Heart right ventricle (tissue), 16 donors: ENCODE measurements around the gene PNPLA2. TPM values are rescaled to one million over a fixed set of nuclear protein-coding genes. Genes with fewer than 3 reads are reported as not detected.

ENCODE experiments used
- ATAC-seq, 8 donors: fragments of 200-7000 bp; cut with Tn5 transposase; one replicate each; pipeline ENCODE4 v1.9.1; 2020; ENCODE audit warnings: mild to moderate bottlenecking in 8 of 8, moderate library complexity in 8 of 8, moderate number of reproducible peaks in 1 of 8
- DNase-seq, 2 donors: peaks; one replicate each; pipeline ENCODE4 v3.0.0-alpha.2; 2020
- H3K27ac ChIP-seq, 10 donors: fragments of 200-600 bp; sonication (generic) in 2 of 10; one replicate each; pipeline versions ENCODE4 v1.5.0 to v1.8.0; 2020 to 2022; ENCODE audit warnings: mild to moderate bottlenecking in 3 of 10
- H3K27me3 ChIP-seq, 7 donors: fragments of 200-600 bp; one replicate each; pipeline ENCODE4 v1.8.0; 2021 to 2022; ENCODE audit warnings: mild to moderate bottlenecking in 2 of 7
- H3K36me3 ChIP-seq, 9 donors: fragments of 200-600 bp; sonication (generic) in 1 of 9; one replicate each; pipeline versions ENCODE4 v1.5.0 to v1.8.0; 2020 to 2022; ENCODE audit warnings: mild to moderate bottlenecking in 2 of 9
- H3K4me1 ChIP-seq, 9 donors: fragments of 200-600 bp; sonication (generic) in 1 of 9; one replicate each; pipeline versions ENCODE4 v1.5.0 to v1.8.0; 2020 to 2022; ENCODE audit warnings: mild to moderate bottlenecking in 4 of 9
- H3K4me3 ChIP-seq, 10 donors: fragments of 200-600 bp; sonication (generic) in 2 of 10; one replicate each; pipeline versions ENCODE4 v1.5.0 to v1.8.0; 2020 to 2022; ENCODE audit warnings: mild to moderate bottlenecking in 7 of 10, moderate library complexity in 2 of 10
- H3K9me3 ChIP-seq, 11 donors: fragments of 200-600 bp in 10 of 11; sonication (generic) in 2 of 11; one replicate each; pipeline versions ENCODE4 v1.5.0 to v1.8.0; 2013 to 2022; ENCODE audit warnings: mild to moderate bottlenecking in 2 of 11, control low read depth in 1 of 11, moderate library complexity in 1 of 11
- CTCF ChIP-seq, 9 donors: fragments of 200-600 bp; sonication (generic) in 2 of 9; IDR thresholded peaks; one replicate each; pipeline versions ENCODE4 v1.5.0 to v1.8.0; 2021 to 2022; ENCODE audit warnings: antibody characterized with exemption in 9 of 9, mild to moderate bottlenecking in 5 of 9, moderate library complexity in 1 of 9
- WGBS, 2 donors: extraction: QIAGEN DNeasy Blood & Tissue Kit; methylation state at CpG; one replicate each; pipeline ENCODE4 v1.1.7; 2013; ENCODE audit warnings: inconsistent platforms in 1 of 2; 5-methylcytosine and 5-hydroxymethylcytosine counted together
- intact Hi-C, 10 donors: fragments of 100-400 bp; cut with DNase I; formaldehyde crosslinking; loops; one replicate each; pipeline versions ENCODE4 v1.11.1 to v1.14.2; 2022
- polyA plus RNA-seq, 2 donors: library from polyadenylated mRNA; stranded (reverse); fragments of 200-250 nt; gene quantifications; one replicate each; pipeline ENCODE4 v1.2.3, GENCODE V29; 2013
- total RNA-seq, 10 donors: library from RNA; stranded (reverse); fragmentation: NEBNext Ultra II Directional in 3 of 10; extraction: Animal tissue kit (Norgen Biotek cat#: 25700) in 3 of 10; gene quantifications; one replicate each; pipeline versions ENCODE4 v1.2.1 to v1.2.4, GENCODE V29; 2021 to 2023
- donor health status: Arrhythmogenic right ventricular cardiomyopathy.
- donor health status: ischemic (EF 13 %, LVEDD 7.1; RV severe dilation, severe dysfunction).
- donor health status: healthy with polysubstance abuse.
- donor health status: DM: no; HTN: yes; CAD: no.
- donor health status: DM: no; HTN: no; CAD: no.
- donor health status: ischemic (EF 25% LVEDD 6.9; RV normal size, moderate dysfunction).
- donor health status: ischemic (EF 25% LVEDD 5.7; RV mildly dilated, moderate dysfunction).
- donor health status: healthy.
- donor health status: DM: yes; HTN: yes; CAD: no.
- donor health status: Ischemic cardiomyopathy.
- donor health status: ischemic (EF 35%, LVEDD 5.7; RV mildly dilated, moderate dysfunction).
- donor health status: nonischemic (EF 11% LVEDD 7.7; RV severe dilation, severe dysfunction).
- donor health status: DM: yes; HTN: yes; CAD: no.
- donor health status: PGD.
- donor health status: ischemic (EF 29% LVEDD 5.4; RV normal size, mild dysfunction).
- donor health status: nonischemic (EF 23%, LVEDD 6.1; RV moderate dilation, normal function).

Gene PNPLA2
- total and polyA plus RNA-seq, 12 donors = 114 to 359 (median 247) TPM

- H3K4me1 ChIP-seq = peaks cover 8 to 53% (median 29%) of the 10 kb centered on the region in 9 donors
These were observed 43.7 kb upstream of the PNPLA2 start for GRCh38 chr11:774873-775592.

GRCh38 chr11:776263-776560 is 42.5 kb upstream of the PNPLA2 start:
- Histone ChIP-seq H3K4me3 (peak overlapping the region; percentile 63 to 97 (median 87)), H3K27ac (peak overlapping the region in 6 of 10 donors; percentile 85 to 91 (median 88)), H3K36me3 (peaks cover 0 to 39% (median 0%) of the 10 kb centered on the region in 9 donors), H3K9me3 (no peaks in the 10 kb centered on the region), H3K4me1 (peaks cover 8 to 53% (median 29%) of the 10 kb centered on the region in 9 donors), H3K27me3 (no peaks in the 10 kb centered on the region)
- ATAC-seq (no peak), DNase-seq (no peak)
- no peak for TF ChIP-seq CTCF (IDR thresholded peaks at IDR 0.05)
- 33 to 36% methylated on average over 11 of the region's 11 CpGs for WGBS, 2 donors
- intact Hi-C loops = loop anchor here in 1 of 10 donors (2.0 kb wide), 1 partner anchor 21 kb away; no protein-coding TSS in a partner anchor

More at GRCh38 chr11:774873-775592, 43.7 kb upstream of the PNPLA2 start:
- H3K27ac ChIP-seq = no peak overlapping the region
- H3K27me3 ChIP-seq = no peaks in the 10 kb centered on the region
- no peaks in the 10 kb centered on the region for H3K9me3 ChIP-seq
- WGBS, 2 donors = 78 to 81% methylated on average over 20 of the region's 20 CpGs
- H3K36me3 ChIP-seq = peaks cover 0 to 49% (median 8%) of the 10 kb centered on the region in 9 donors
- TF ChIP-seq CTCF (IDR thresholded peaks at IDR 0.05) = no peak
- intact Hi-C loops = no loop called here
- DNase-seq = no peak
- no peak overlapping the region for H3K4me3 ChIP-seq
- ATAC-seq = no peak

GRCh38 chr11:776561-777287 is 42.0 kb upstream of the PNPLA2 start:
- ATAC-seq (peak in 7 of 8 donors; percentile 4 to 47 (median 22)), DNase-seq (peak in 1 of 2 donors; percentile 14)
- H3K27ac ChIP-seq = peak overlapping the region; percentile 61 to 91 (median 86)
- intact Hi-C loops = loop anchor here in 1 of 10 donors (2.0 kb wide), 1 partner anchor 20 kb away; no protein-coding TSS in a partner anchor
- peaks cover 0 to 34% (median 0%) of the 10 kb centered on the region in 9 donors for H3K36me3 ChIP-seq
- WGBS, 2 donors = 2 to 3% methylated on average over 49 to 63 of the region's 65 CpGs
- TF ChIP-seq CTCF (IDR thresholded peaks at IDR 0.05) = no peak
- no peaks in the 10 kb centered on the region for H3K27me3 ChIP-seq
- H3K4me1 ChIP-seq = peaks cover 8 to 53% (median 29%) of the 10 kb centered on the region in 9 donors
- H3K9me3 ChIP-seq = no peaks in the 10 kb centered on the region
- H3K4me3 ChIP-seq = peak overlapping the region; percentile 63 to 97 (median 87)
